GM20000 (cell line): Measurements from ENCODE around the gene FRAT1.

ENCODE experiments used
- DNase-seq: peaks from one replicate; pipeline ENCODE4 v3.0.0; 2012; ENCODE audit warnings: low spot score
- CTCF ChIP-seq: IDR thresholded peaks from 2 replicates; pipeline ENCODE4 v1.5.1; 2012; ENCODE audit warnings: mild to moderate bottlenecking, control low read depth; ENCODE audit errors: extremely low read depth, missing control alignments

The FRAT1 gene

GRCh38 chr10:97323501-97323900, 4.4 kb downstream of the FRAT1 start:
- no peak for TF ChIP-seq CTCF
- DNase-seq: no peak

GRCh38 chr10:97325754-97326153, 6.7 kb downstream of the FRAT1 start:
- no peak for DNase-seq
- TF ChIP-seq CTCF: no peak

DNA sequence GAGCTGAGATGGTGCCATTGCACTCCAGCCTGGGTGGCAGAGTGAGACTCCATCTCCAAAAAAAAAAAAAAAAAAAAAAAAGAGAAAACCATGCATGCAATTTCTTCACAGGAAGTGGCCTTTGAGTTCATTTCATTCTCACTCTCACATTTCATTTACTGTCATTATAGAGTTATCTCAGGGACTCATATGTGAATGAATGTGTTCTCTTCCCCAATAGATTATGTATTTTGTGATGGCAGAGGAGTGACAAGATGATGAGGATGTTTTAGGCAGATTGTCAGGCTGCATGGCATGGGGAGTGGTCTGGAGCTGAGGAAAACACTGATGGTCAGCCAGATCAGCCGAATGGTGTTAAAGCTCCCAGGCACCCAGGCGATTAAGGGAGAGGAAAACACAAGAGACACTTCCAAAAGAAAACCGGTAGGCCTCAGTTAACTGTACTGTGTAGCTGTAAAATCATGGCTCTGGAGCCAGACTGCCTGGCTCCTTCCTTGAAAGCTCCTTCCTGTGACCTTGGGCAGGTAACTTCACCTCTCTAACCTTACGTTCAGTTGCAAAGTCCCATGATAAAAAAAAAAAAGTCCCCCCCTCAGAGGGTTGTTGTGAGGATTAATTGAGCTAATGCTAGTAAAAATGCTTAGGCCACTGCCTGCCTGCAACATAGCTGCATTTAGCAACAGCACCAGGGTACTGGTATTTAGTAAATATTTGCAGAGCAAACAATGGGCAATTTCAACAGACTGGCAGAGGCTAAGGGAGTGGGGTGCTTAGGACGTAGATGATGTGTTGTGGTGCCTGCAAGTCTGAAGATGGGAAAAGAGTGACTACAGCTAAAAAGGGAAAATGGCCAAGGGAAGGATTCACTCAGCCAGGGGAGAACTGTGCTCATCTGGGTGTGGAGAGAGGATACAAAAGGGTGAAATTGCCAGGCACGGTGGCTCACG, 8.6 kb downstream of the FRAT1 start:
- no peak for TF ChIP-seq CTCF

GRCh38 chr10:97328646-97329453, 9.8 kb downstream of the FRAT1 start:
- peak; percentile 42 for DNase-seq

More for the DNA sequence above, 8.6 kb downstream of the FRAT1 start:
- no peak for DNase-seq

GRCh38 chr10:97329766-97330165, 10.7 kb downstream of the FRAT1 start:
- DNase-seq: no peak
- no peak for TF ChIP-seq CTCF

More at GRCh38 chr10:97328646-97329453, 9.8 kb downstream of the FRAT1 start:
- no peak for TF ChIP-seq CTCF

DNA sequence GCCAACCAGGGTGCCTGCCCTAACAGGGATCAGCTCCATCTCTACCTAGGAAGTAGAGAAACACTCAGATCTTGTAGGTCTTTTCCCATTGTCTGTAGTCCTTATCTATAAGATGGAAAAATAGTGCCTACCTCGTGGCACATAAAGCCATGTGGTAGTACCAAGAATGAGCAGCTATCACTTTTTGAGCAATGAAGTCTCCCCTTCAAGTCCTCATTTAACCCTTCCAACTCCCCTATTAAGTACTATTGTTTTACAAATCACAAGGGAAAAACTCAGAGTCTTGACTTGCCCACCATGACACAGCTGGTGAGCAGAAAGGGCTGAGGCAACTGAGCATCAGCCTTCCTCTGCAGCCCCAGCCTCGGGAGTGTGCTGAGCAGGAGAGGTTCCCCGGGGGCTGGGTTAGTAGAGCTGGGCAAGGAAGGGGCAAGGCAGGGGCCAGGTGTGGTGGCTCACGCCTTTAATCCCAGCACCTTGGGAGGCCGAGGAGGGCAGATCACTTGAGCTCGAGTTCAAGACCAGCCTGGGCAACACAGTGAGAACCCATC, 12.2 kb downstream of the FRAT1 start:
- DNase-seq: no peak
- TF ChIP-seq CTCF: no peak
